GM12865 (cell line): ENCODE data around the gene FARP1.

Experiments
- DNase-seq: peaks from one replicate; pipeline ENCODE4 v3.0.0; 2010; ENCODE audit warnings: low read depth
- H3K4me3 ChIP-seq: 2 replicates; pipeline ENCODE4 v1.5.1; 2011; ENCODE audit warnings: mild to moderate bottlenecking, low read depth, low read length, control low read depth
- TF ChIP-seq, protein P1 (sequence below): IDR thresholded peaks from 2 replicates; pipeline ENCODE4 v1.5.1; 2011; ENCODE audit warnings: low read length, control low read depth, low read depth, inconsistent platforms; ENCODE audit not compliant: insufficient read depth; ENCODE audit errors: missing control alignments

Gene FARP1

DNA sequence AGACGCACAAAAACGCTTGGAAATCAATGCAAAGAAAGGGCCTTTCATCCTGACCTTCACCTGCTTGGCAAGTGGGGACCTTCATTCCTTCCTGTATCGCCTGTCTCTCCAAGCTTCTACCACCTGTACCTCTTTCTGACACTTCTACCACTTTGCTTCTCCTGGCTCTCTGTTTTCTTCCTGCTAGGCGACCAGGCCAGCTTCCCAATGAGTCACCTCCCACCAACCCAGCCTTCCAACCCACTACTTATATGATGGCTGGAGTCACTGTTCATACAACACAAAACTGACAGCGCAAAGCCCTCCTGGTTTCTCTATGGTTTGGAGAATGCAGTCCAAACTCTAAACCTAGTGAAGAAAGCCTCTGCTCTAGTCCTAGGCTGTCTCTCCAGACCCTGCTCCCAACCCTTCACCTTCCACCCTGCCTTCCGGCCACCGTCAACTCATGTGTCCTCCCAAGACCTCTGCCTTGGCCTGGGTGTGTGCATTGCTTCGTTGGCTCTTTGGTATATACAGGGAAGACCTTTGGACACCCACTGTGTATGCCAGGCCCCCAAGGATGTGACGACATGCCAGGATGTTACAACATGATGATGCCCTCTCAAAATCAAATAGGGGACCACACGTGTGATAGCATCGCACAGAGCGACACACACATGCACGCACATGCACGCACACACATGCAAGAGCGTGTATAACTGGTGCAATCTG, 285.5 kb downstream of the FARP1 start:
- TF ChIP-seq, protein P1, sequence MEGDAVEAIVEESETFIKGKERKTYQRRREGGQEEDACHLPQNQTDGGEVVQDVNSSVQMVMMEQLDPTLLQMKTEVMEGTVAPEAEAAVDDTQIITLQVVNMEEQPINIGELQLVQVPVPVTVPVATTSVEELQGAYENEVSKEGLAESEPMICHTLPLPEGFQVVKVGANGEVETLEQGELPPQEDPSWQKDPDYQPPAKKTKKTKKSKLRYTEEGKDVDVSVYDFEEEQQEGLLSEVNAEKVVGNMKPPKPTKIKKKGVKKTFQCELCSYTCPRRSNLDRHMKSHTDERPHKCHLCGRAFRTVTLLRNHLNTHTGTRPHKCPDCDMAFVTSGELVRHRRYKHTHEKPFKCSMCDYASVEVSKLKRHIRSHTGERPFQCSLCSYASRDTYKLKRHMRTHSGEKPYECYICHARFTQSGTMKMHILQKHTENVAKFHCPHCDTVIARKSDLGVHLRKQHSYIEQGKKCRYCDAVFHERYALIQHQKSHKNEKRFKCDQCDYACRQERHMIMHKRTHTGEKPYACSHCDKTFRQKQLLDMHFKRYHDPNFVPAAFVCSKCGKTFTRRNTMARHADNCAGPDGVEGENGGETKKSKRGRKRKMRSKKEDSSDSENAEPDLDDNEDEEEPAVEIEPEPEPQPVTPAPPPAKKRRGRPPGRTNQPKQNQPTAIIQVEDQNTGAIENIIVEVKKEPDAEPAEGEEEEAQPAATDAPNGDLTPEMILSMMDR, result no peak
- no peak overlapping the region for H3K4me3 ChIP-seq
- DNase-seq, result no peak

DNA sequence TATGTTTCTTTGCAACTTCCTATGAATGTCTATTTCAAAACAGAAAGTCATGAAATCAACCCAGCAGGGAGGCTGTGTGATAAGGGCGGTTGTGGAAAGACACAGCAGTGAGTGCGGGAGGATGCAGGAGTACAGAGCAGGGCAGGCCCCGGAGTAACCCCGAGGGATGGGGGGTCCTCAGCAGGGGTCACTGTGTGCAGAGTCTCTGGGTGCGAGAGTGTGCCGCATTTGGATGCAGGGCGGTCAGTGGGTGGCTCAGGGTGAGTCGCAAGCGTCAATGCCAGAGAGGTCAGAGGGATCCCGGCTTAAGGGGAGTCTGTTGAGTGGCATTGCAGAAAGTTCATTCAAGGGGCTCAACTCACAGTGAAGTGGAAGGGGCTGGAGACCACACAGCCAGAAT, 286.2 kb downstream of the FARP1 start:
- H3K4me3 ChIP-seq, result no peak overlapping the region
- no peak for DNase-seq
- TF ChIP-seq, protein P1, result no peak

DNA sequence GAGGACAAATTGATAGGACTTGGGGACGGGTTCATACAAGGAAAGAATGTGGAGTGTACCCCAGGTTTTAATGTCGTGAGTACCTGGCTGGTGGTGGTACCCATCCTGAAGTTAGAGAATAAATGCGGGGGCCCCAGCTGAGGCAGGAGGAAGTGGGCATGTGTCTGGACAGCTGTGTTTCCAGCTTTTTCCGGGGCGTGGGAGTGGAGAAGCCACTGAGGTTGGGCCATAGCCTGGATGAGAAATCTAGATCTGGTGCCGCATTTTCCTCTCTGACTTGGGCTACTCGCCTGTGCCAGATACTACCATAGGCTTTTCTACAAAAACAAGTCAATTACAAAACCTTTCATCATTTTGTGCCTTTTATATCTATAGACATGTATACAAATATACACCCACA, 286.6 kb downstream of the FARP1 start:
- no peak for DNase-seq

DNA sequence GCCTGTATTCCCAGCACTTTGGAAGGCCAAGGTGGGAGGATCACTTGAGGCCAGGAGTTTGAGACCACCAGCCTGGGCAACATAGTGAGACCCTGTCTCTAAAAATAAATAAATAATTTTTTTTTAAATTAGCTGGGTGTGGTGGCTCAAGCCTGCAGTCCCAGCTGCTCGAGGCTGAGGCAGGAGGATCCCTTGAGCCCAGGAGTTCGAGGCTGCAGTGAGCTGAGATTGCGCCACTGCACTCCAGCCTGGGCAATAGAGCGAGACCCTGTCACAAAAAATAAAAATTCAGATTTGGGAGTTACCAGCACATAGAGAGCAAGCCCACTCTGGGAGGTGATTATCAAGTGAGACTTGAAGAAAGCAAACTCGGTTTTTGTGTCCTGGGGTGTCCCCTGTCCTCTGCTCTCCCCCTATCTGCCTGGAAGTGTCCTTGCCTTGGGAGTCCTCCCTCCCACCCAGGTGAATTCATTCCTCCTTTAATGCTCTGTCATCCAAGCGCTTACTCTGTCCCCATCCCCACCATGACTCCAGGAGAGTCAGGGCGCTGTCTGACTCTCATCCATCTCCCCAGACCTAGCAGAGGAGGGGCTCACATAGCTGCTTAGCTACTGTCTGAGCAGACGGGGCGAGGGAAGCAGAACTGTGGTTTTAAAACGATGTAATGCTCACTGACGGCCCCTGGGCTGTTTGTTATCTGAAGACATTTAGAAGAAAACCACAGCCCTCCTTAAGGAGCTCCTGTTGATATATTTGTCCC, 287.3 kb downstream of the FARP1 start:
- TF ChIP-seq, protein P1, result no peak
- no peak overlapping the region for H3K4me3 ChIP-seq
- DNase-seq, result no peak

More for the DNA sequence above, 286.6 kb downstream of the FARP1 start:
- TF ChIP-seq, protein P1, result no peak
- H3K4me3 ChIP-seq, result no peak overlapping the region

DNA sequence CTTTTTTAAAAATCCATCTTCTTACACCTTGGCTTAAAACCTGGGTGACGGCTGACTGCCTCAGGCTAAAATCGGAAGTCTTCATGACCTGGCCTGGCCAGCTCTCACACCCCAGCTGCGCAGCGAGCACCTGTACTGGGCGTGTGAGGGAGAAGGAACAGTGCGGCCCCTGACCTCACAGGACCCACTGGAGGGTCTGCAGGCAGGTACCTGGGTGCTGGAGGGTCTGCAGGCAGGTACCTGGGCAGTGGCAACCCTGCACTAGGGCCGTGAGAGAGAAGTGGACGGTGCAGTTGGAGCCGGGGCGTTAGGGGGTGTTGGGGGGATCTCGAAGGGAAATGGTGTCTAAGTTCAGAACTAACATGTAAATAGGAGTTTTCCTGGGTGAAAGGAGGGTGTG, 289.7 kb downstream of the FARP1 start:
- no peak for DNase-seq
- TF ChIP-seq, protein P1, result no peak
- no peak overlapping the region for H3K4me3 ChIP-seq

DNA sequence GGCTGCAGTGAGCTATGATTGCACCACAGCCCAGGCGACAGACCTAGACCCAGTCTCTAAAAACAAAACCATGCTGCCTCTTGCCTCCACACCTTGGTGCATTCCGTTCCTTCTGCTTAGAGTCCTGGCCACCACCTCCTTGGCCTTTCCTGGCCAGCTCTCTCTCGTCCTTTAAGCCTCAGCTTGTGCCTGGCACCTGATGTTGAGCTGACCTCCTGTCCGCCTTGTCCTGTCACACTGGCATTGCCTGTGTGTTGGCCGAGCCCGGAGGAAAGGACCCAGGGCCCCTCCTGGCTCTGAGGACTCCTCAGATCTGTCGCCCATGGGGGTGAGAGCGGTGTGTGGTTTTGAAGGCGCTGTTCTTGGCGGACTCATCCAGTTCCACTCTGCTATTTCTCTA, 290.8 kb downstream of the FARP1 start:
- no peak overlapping the region for H3K4me3 ChIP-seq
- TF ChIP-seq, protein P1, result no peak
- DNase-seq, result no peak
